Spleen (tissue), 11 donors: ENCODE measurements around the gene SLC26A11. TPM values are rescaled to one million over a fixed set of nuclear protein-coding genes. Genes with fewer than 3 reads are reported as not detected.

Experiments used
- DNase-seq: peaks from one replicate; pipeline ENCODE4 v3.0.0-alpha.2; 2020
- H3K27ac ChIP-seq, 8 donors: fragments of 200-600 bp; sonication (generic) in 7 of 8; 1 replicate in 4 of 8; 2 replicates in 4 of 8; pipeline versions ENCODE4 v1.5.0 to v1.8.0; 2016 to 2021; ENCODE audit warnings: inconsistent platforms in 4 of 8, mild to moderate bottlenecking in 4 of 8, moderate library complexity in 1 of 8
- H3K27me3 ChIP-seq, 7 donors: fragments of 200-600 bp; sonication (generic) in 6 of 7; replicated peaks in 1 of 7; 1 replicate in 4 of 7; 2 replicates in 3 of 7; pipeline versions ENCODE4 v1.5.0 to v1.8.0; 2016 to 2021; ENCODE audit warnings: inconsistent platforms in 3 of 7, mild to moderate bottlenecking in 1 of 7
- H3K36me3 ChIP-seq, 6 donors: fragments of 200-600 bp; sonication (generic) in 5 of 6; 1 replicate in 4 of 6; 2 replicates in 2 of 6; pipeline versions ENCODE4 v1.5.0 to v1.8.0; 2016 to 2021; ENCODE audit warnings: inconsistent platforms in 2 of 6
- H3K4me1 ChIP-seq, 6 donors: fragments of 200-600 bp; sonication (generic) in 5 of 6; 1 replicate in 3 of 6; 2 replicates in 3 of 6; pipeline versions ENCODE4 v1.5.0 to v1.8.0; 2016 to 2021; ENCODE audit warnings: inconsistent platforms in 3 of 6
- H3K4me3 ChIP-seq, 8 donors: fragments of 200-600 bp; sonication (generic) in 7 of 8; 1 replicate in 4 of 8; 2 replicates in 4 of 8; pipeline versions ENCODE4 v1.5.0 to v1.8.0; 2016 to 2021; ENCODE audit warnings: inconsistent platforms in 4 of 8, mild to moderate bottlenecking in 4 of 8, moderate library complexity in 2 of 8
- H3K9me3 ChIP-seq, 8 donors: fragments of 200-600 bp; sonication (generic) in 7 of 8; 1 replicate in 4 of 8; 2 replicates in 4 of 8; pipeline versions ENCODE4 v1.5.0 to v1.8.0; 2016 to 2021; ENCODE audit warnings: inconsistent platforms in 4 of 8
- CTCF ChIP-seq, 11 experiments: fragments of 200-600 bp in 7 of 11; fragments of 450-650 bp in 4 of 11; sonication (generic) in 4 of 11; IDR thresholded peaks in 8 of 11; conservative IDR thresholded peaks in 3 of 11; 1 replicate in 7 of 11; 2 replicates in 4 of 11; pipeline versions ENCODE4 v1.4.0 to v1.8.0; 2016 to 2021; ENCODE audit warnings: antibody characterized with exemption in 11 of 11, inconsistent platforms in 4 of 11, mild to moderate bottlenecking in 1 of 11
- POLR2A ChIP-seq, 3 donors: fragments of 450-650 bp; IDR thresholded peaks; one replicate each; pipeline ENCODE4 v1.5.1; 2017; ENCODE audit warnings: antibody characterized with exemption in 3 of 3, mild to moderate bottlenecking in 1 of 3
- POLR2AphosphoS5 ChIP-seq, 3 donors: sonication (generic); formaldehyde crosslinking; IDR thresholded peaks; one replicate each; pipeline ENCODE4 v1.5.1; 2017; ENCODE audit warnings: antibody characterized with exemption in 3 of 3
- WGBS, 5 donors: extraction: QIAGEN DNeasy Blood & Tissue Kit in 3 of 5; methylation state at CpG; one replicate each; pipeline versions ENCODE4 v1.1.5 to v1.1.7; 2013 to 2018; 5-methylcytosine and 5-hydroxymethylcytosine counted together
- intact Hi-C: fragments of 100-400 bp; cut with DNase I; formaldehyde crosslinking; loops from one replicate; pipeline ENCODE4 v1.15.0; 2023; ENCODE audit warnings: low total_unique reads
- polyA plus RNA-seq, 3 donors: library from polyadenylated mRNA; stranded (reverse); fragments of 200-250 nt; gene quantifications; one replicate each; pipeline ENCODE4 v1.2.1, GENCODE V29; 2013
- total RNA-seq, 7 donors: library from RNA; depleted of rRNA in 3 of 7; stranded (reverse); fragments of >200 nt in 3 of 7; fragmentation: NEBNext Ultra II Directional in 4 of 7; extraction: Animal tissue kit (Norgen Biotek cat#: 25700) in 4 of 7; gene quantifications; one replicate each; pipeline versions ENCODE4 v1.1.0 to v1.2.1, GENCODE V29; 2016 to 2021
- donor health status: healthy with polysubstance abuse.
- donor health status: DM: no; HTN: no; CAD: no; lungs with moderate emphysema.
- donor health status: DM: no; HTN: no; CAD: no.
- donor health status: Bipolar disorder and iron deficiency.
- donor health status: healthy.
- donor health status: DM: no; HTN: no; CAD: no.
- donor health status: DM: yes; HTN: yes; CAD: no.

SLC26A11 gene
- total and polyA plus RNA-seq, 10 donors: 6.8 to 39.7 (median 30.5) TPM

- Histone ChIP-seq H3K4me1 (peaks cover 8 to 54% (median 27%) of the 10 kb centered on the region in 6 donors), H3K4me3 (no peak overlapping the region), H3K9me3 (no peaks in the 10 kb centered on the region), H3K27ac (peak overlapping the region in 1 of 8 donors; percentile 59), H3K27me3 (no peaks in the 10 kb centered on the region), H3K36me3 (peaks cover 0 to 93% (median 75%) of the 10 kb centered on the region in 6 donors)
- TF ChIP-seq POLR2A (IDR thresholded peaks at IDR 0.05): no peak
- peak in 1 of 3 donors; percentile 5 for TF ChIP-seq POLR2AphosphoS5 (IDR thresholded peaks at IDR 0.05)
- intact Hi-C loops: no loop called here
- DNase-seq: no peak
- WGBS, 5 donors: 92 to 94% (median 93%) methylated on average over 45 to 48 of the region's 48 CpGs
Observed at GRCh38 chr17:80214012-80214877, 6.0 kb upstream of the SLC26A11 start.

GRCh38 chr17:80214878-80215210, 5.4 kb upstream of the SLC26A11 start:
- Histone ChIP-seq H3K27ac (no peak overlapping the region), H3K9me3 (no peaks in the 10 kb centered on the region), H3K27me3 (no peaks in the 10 kb centered on the region), H3K36me3 (peaks cover 0 to 87% (median 70%) of the 10 kb centered on the region in 6 donors), H3K4me3 (no peak overlapping the region), H3K4me1 (peaks cover 9 to 60% (median 30%) of the 10 kb centered on the region in 6 donors)
- intact Hi-C loops: no loop called here
- WGBS, 5 donors: 76 to 96% (median 93%) methylated on average over 5 to 17 of the region's 17 CpGs
- TF ChIP-seq CTCF (IDR thresholded peaks at IDR 0.05 in 8 of 11, conservative IDR thresholded peaks at IDR 0.05 in 3 of 11) (no peak), POLR2AphosphoS5 (IDR thresholded peaks at IDR 0.05) (peak in 1 of 3 donors; percentile 34)
- DNase-seq: no peak

DNA sequence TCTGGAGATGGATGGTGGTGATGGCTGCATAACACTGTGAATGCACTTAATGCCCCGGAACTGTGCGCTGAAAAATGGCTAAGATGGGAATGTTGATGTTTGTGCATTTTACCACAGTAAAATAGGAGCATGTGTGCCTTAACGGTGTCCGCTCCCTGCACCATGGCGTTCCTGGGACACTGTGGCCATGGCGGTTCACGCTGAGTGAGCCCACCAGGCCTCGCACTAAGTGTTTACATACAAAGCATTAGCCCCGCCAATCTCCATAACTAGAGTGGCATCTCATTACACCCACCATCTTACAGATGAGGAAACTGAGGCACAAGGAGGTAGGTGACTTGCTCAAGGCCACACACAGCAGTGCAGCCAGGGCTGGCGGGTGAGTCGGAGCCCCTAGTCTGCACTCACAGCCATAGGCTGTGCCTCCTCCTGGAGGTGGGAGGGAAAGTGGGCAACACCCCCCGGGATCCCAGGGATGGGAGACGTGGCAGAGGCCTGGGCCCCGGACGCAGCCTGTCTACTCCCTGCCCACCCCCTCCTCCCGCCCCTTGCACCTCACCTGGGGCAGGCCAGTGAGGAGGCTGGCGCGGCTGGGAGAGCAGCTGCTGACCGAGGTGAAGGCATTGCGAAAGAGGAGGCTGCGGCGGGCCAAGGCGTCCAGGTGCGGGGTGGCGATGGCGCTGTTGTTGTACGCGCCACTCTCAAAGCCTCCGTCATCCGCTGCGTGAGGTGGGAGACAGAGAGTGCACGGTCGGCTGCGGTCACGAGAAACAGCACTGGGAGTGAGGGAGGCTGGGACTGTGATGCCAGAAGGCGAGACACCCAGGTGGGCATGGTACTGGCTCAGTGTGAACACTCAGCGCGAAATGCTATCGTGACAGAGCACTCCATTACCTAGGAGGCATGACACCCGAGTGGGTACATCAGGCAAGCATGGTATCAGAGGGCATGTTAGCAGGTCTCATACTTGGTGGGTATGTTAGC, 3.5 kb upstream of the SLC26A11 start:
- no peak for DNase-seq
- H3K4me1 ChIP-seq: peaks cover 12 to 79% (median 46%) of the 10 kb centered on the region in 6 donors
- H3K27ac ChIP-seq: no peak overlapping the region
- no peak overlapping the region for H3K4me3 ChIP-seq
- WGBS, 5 donors: 94 to 97% (median 96%) methylated on average over 37 to 40 of the region's 40 CpGs
- peaks cover 0 to 68% (median 51%) of the 10 kb centered on the region in 6 donors for H3K36me3 ChIP-seq
- no peaks in the 10 kb centered on the region for H3K9me3 ChIP-seq
- intact Hi-C loops: no loop called here
- peak in 1 of 3 donors; percentile 24 for TF ChIP-seq POLR2AphosphoS5 (IDR thresholded peaks at IDR 0.05)
- TF ChIP-seq CTCF (IDR thresholded peaks at IDR 0.05 in 8 of 11, conservative IDR thresholded peaks at IDR 0.05 in 3 of 11): no peak
- no peak for TF ChIP-seq POLR2A (IDR thresholded peaks at IDR 0.05)
- peaks cover 0 to 16% (median 0%) of the 10 kb centered on the region in 7 donors for H3K27me3 ChIP-seq

DNA sequence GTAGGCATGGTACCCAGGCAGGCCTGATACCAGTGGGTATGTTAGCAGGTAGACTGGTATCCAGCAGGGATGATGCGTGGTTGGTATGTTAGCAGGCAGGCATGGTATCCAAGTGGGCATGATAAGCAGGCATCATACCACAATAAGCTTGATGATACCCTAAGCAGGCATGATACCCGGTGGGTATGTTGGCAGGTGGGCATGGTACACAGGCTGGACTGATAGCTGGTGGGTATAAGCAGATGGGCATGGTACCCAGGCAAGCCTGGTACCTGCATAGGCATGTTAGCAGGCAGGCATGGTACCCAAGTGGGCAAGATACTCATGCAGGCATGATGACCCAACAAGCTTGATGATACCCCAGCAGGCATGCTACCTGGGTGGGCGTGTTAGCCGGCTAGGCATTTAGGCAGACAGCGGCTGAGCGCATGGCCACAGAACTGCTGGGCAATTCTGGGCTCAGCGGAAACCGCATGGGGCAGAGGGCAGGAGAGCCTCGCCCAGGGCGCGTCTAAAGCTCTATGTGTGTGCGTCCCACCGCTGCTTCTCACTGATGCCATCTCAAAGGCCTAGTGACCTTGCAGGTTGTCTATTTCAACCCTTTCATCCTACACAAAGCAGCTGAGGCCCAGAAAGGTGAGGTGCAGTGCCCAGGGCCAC, 2.4 kb upstream of the SLC26A11 start:
- DNase-seq: no peak
- TF ChIP-seq POLR2A (IDR thresholded peaks at IDR 0.05) (no peak), CTCF (IDR thresholded peaks at IDR 0.05 in 8 of 11, conservative IDR thresholded peaks at IDR 0.05 in 3 of 11) (no peak), POLR2AphosphoS5 (IDR thresholded peaks at IDR 0.05) (no peak)
- Histone ChIP-seq H3K4me3 (peak overlapping the region in 1 of 8 donors; percentile 98), H3K36me3 (peaks cover 0 to 63% (median 41%) of the 10 kb centered on the region in 6 donors), H3K4me1 (peaks cover 12 to 80% (median 46%) of the 10 kb centered on the region in 6 donors), H3K27me3 (peaks cover 0 to 16% (median 0%) of the 10 kb centered on the region in 7 donors), H3K27ac (peak overlapping the region in 2 of 8 donors; percentile 90 to 97), H3K9me3 (no peaks in the 10 kb centered on the region)
- intact Hi-C loops: no loop called here
- 92 to 100% (median 97%) methylated on average over 9 to 13 of the region's 13 CpGs for WGBS, 5 donors
